Myometrial cell (primary cell): Measurements from ENCODE around the gene TUBB. TPM values are rescaled to one million over a fixed set of nuclear protein-coding genes. Genes with fewer than 3 reads are reported as not detected.

ENCODE experiments used
- total RNA-seq: library from RNA; depleted of rRNA; stranded (reverse); fragments of >200 nt; gene quantifications from 2 replicates; pipeline ENCODE4 v1.2.3, GENCODE V29; 2015

TUBB gene
- total RNA-seq = 1,612 and 1,663 TPM in 2 replicates

DNA sequence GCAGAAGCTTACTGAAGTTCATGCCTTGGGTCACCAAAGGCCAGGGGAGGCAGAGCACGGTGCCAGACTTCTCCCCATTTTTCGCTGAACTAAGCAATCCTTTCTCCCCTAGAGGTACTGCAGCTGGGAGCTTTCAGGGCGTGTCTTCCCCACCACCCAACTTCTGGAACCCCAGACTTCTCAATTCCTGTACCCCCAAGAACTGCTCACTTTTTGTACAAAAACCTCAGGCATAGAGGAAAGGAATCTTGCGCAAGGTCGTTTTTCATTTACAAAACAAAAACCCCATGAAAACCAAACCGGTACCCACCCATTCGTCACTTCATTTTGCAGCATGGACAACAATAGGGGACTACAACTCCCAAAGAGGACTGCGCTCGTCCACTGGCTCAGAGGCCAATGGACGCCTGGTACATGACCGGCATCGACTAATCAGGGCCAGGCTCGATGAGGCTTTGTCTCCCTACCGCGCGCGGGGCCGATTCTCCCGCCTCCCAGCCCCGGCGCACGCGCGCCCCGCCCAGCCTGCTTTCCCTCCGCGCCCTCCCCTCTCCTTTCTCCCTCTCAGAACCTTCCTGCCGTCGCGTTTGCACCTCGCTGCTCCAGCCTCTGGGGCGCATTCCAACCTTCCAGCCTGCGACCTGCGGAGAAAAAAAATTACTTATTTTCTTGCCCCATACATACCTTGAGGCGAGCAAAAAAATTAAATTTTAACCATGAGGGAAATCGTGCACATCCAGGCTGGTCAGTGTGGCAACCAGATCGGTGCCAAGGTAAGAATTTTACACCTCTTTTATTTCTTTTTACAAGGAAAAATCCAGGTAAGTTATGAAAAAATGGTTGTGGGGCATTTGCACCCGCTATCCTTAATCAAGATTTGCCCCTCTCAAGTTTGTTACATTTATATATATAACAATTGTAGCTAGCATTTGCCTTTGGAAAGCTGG lies at the start of gene TUBB:
Gene TUBB (plus strand): TSS at position 562 of the 947 bp plus-strand sequence. CDS start 155 bp downstream, at position 717.

DNA sequence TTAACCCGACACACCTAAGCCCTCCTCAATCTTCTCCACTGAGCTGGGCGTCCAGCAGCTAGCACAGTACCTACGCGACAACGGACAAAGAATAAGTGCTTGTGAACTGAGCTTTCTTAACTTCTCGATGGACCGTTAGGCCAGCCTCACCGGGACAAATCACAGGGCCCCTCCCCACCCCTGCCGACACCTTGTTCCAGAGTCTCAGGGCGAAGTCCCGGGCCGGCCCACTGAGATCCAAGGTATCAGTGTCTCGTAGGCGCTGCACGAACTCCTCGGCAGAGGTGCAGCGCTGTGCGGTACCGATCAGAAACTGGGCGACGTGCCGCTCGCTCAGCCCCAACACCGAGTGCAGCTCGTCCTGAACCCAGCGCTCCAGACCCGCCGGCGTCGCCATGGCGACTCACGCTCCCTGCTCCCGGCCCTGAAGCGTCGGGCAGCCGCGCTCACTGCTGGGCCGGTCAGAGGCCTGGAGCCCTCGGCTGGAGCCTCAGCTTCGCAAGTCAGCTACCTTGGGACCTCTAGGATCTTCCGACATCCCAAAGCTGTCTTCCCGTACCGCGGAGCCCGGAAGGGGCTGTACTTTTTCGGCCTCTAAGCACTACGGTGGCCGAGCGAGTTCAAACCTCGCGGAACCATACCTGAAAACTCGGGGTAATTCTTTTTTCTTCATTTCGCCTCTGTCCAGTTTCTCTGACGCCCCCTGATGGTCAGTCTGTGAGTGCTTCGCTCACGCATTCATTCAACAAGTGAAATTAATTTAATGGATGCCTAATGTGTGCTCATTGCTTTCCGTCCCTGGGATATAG lies 47.5 kb upstream of the TUBB start, which contains the start of gene DHX16:
Gene DHX16 (minus strand): TSS at position 562 of the 809 bp plus-strand sequence. CDS start 165 bp downstream, at position 397.

DNA sequence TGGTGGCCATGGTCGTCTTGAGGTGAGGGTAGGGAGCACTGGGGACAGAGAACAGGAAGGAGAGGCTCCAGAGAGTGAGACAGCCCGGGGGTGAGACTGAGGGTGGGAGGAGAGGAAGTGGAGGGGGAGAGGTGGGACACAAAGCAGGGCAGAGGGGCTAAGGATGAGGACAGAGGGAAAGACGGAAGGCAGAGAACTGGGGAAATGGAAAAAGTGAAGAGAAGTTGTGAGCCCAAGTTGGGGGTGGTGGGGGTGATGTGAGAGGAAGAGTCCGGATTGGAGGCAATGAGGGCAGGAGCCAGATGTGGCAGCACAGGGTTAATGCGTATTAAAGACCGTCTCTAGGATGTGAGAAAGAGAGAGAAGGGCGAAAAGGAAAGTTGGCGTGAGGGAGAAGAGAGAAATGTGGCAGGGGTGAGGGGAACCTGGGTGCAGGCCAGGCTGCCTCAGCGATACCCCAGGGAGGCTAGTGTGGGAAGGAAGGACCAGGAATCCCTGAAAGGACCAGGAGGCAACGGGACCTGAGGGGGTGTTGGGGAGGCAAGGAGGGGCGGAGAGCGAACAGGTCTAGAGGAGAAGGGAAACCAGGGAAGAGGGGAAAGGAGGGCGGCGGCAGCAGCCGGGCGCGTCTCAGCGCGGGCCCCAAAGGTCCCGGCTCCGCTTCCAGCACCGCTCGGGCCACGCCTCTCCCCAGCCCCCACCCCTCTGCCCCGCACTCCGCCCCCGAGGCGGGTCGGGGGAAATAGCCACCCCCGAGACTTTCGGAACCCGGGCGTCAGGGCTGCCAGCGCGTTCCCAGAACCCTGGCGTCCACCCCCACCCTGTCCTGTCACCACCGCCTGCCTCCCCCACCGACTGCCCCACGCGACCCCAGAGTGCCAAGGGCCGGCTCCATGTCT lies 33.9 kb upstream of the TUBB start, which contains the start of gene PPP1R18:
Gene PPP1R18 (minus strand): TSS at position 637 of the 899 bp plus-strand sequence. CDS start 627 bp downstream, at position 10.

DNA sequence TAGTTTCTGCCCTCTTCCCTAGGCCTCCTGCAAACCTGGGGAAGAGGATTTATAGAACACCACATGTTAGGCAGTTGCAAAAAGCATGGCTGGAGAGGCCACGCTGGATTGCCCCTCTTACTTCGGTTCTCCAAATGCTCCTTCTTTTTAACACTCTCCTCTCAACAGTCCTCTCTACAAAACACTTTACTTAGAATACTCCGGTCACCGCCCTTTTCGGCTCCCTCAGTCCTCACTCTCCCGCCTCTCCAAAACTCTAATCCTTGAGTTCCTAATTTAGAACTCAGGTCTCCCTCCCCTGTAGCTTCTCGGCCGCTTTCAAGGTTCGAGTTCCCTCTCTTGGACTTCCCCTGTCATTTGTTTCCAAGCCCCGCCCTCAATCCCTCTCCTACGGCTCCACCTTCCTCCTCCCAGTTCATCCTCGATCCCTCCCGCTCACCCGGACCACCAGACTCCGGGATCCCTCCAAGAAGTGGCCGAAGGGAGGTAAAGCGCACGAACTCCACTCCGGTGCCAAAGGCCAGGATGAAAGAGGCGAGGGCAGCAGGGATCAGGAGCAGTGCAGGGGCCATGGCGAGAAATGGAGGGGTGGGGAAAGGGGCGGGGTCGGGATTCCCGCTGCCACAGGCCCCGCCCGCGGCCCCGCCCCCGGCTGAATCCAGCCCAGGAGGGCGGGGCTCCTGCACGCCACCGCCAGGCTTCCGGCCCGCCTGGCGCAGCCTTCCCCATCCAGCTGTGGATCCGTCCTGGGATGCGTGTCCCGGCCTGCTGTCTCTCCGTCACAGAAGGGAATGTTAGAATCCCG lies 29.5 kb upstream of the TUBB start, which contains the start of gene NRM:
Gene NRM (minus strand): TSS at position 582 of the 805 bp plus-strand sequence. CDS start 10 bp downstream, at position 572.

DNA sequence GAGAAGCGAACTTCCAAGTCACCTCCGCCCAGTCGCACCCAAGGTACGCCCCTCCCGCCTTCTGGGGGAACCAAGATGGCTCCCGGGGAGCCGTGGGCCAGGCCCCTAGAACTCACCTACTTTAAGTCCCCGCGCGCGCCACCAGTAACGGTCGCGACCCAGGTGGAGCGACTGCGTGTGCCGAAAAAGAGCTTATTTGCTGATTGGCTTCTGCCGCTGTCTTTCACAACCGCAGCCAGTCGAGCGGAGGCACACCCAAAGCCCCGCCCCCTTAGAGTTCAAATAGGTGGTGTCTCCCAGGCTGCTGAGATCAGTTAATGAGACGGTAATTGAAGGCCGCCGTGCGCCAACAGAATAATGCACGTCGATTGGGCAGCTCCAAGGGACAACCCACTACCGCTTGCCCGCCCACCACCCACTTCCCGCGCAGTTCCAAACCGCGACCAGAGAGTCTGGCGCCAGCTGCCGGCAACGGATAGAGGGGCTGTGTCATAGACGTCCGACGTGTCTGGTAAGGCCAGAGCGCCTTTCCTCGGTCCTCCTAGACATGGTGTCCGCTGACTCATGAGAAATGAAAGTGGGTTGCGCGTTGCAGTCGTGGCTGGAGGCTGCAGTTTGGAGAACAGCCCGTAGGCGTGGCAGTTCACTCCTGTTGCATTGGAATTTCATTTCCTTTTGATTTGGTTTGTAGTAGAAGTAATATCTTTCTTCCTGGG lies 2.9 kb upstream of the TUBB start, which contains the start of gene MDC1:
Gene MDC1 (minus strand): TSS at position 153 of the 716 bp plus-strand sequence. CDS start 2,106 bp downstream, outside the sequence.

DNA sequence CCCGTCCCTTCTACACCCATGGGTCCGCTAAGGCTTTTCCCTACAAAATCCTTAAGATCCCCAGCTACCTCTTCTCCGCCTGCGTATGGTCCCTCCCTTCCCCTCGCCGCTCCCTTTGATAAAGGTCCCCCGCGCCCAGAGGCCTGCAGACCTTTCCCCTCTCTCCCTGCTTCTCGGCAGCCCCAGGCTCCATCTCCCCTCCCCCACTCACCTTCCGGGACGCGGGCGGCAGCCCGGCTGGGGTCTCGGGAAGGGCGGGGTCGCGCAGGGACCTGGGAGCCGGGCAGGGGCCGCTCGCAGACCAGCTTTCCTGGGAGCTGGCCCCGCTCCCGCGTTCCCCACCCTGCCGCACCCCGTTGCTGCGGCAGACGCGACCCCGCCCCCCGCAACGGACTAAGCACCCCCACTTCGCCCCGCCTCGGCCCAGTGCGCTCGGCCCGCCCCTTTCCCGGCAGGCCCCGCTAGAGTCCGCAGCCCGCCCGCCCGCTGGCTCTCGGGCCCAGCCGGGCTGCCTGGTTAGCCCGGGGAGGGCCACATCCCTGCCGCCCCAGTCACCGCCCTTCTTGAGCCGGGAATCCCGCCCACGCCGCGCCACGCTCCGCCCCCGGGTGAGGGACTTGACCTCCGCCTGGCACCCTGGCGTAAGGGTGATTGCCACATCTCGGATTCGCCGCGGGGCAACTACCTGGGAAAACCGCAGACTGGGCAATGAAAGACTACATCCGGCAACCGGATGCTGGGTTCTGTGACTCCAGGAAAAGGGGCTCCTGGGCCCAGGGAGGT lies 22.4 kb downstream of the TUBB start, which contains the start of gene FLOT1:
Gene FLOT1 (minus strand): TSS at position 372 of the 783 bp plus-strand sequence. CDS start 498 bp downstream, outside the sequence.

DNA sequence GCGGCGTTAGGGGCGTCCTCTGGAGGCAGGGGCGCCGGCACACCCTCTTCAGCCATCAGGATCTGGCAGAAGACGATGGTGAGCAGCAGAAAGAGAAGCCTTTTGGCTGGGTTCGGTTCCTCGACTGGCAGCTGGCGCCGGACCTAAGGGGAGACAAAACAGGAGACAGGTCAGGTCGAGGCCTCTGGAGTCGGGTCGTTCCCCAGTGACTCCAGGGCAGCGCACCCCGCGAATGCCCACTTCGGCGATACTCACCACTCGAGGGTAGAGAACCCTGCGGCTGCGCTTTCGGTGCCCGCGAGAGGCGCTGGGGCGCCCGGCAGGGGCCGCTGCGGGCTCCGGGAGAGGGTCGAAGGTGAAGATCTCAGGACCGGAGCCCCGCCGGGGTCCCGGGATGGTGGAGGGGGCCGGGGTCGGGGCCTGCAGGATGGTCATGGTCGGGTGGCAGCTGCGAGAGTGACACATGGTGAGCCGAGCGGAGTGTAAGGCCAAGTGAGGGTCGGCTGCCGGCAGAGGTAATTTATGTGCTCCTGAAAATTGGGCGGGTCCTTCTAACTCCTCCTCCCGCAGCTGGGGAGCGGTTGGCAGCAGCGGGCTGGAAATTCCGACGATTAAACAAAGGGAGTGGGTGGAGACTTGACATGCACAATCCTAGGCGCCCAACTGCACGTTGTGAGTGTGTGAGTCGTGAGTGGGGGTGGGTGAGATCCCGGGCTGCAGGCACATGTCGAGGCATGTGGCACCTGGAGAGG lies 24.1 kb downstream of the TUBB start, which contains the start of gene IER3:
Gene IER3 (minus strand): TSS at position 494 of the 752 bp plus-strand sequence. CDS start 29 bp downstream, at position 465.

Other genes starting within 250 kb of the TUBB start
- gene HLA-E, start 230.8 kb upstream of the TUBB start, total RNA-seq = 231 and 235 TPM in 2 replicates
- gene GNL1, start 163.9 kb upstream of the TUBB start, total RNA-seq = 49.1 and 70.9 TPM in 2 replicates
- 5.7 and 7.5 TPM in 2 replicates for gene PRR3, start 163.1 kb upstream of the TUBB start, total RNA-seq
- gene ABCF1, start 148.9 kb upstream of the TUBB start, total RNA-seq = 22.5 and 32.6 TPM in 2 replicates
- 21.6 and 25.9 TPM in 2 replicates for gene PPP1R10, start 103.1 kb upstream of the TUBB start, total RNA-seq
- gene MRPS18B, start 102.5 kb upstream of the TUBB start, total RNA-seq = 63.1 and 85.9 TPM in 2 replicates
- 4.3 TPM in 2 replicates for gene ATAT1, start 93.5 kb upstream of the TUBB start, total RNA-seq
- gene C6orf136, start 73.2 kb upstream of the TUBB start, total RNA-seq = 4.3 and 5.2 TPM in 2 replicates
- gene DHX16, start 47.3 kb upstream of the TUBB start, total RNA-seq = 27.4 and 34.2 TPM in 2 replicates
- 42.7 and 51.6 TPM in 2 replicates for gene PPP1R18, start 33.7 kb upstream of the TUBB start, total RNA-seq
- 7.2 and 10.3 TPM in 2 replicates for gene NRM, start 29.4 kb upstream of the TUBB start, total RNA-seq
- 5.1 and 16.4 TPM in 2 replicates for gene MDC1, start 3.1 kb upstream of the TUBB start, total RNA-seq
- 209 and 234 TPM in 2 replicates for gene FLOT1, start 22.3 kb downstream of the TUBB start, total RNA-seq
- 45.0 and 49.6 TPM in 2 replicates for gene IER3, start 24.2 kb downstream of the TUBB start, total RNA-seq
- 15.2 and 28.8 TPM in 2 replicates for gene DDR1, start 164.2 kb downstream of the TUBB start, total RNA-seq
- gene GTF2H4, start 187.9 kb downstream of the TUBB start, total RNA-seq = 12.4 and 22.3 TPM in 2 replicates
- gene VARS2, start 193.9 kb downstream of the TUBB start, total RNA-seq = 17.9 and 20.8 TPM in 2 replicates
- not detected in 2 replicates for gene SFTA2, start 211.8 kb downstream of the TUBB start, total RNA-seq
- gene MUCL3, start 220.6 kb downstream of the TUBB start, total RNA-seq = not detected in 2 replicates